Neural cell (in vitro differentiated cells): ENCODE data around the gene CFAP221. TPM values are rescaled to one million over a fixed set of nuclear protein-coding genes. Genes with fewer than 3 reads are reported as not detected.

Source experiments
- H2AFZ ChIP-seq: fragments of 200-600, 300-800 bp; sonication (generic), shearing (Covaris generic); 2 replicates; pipeline ENCODE4 v1.6.0; 2014; ENCODE audit warnings: low read depth, mild to moderate bottlenecking, antibody characterized with exemption, low read length, moderate library complexity
- H3F3A ChIP-seq: fragments of 200-600 bp; shearing (Covaris generic); 2 replicates; pipeline ENCODE4 v1.6.1; 2016; ENCODE audit warnings: mild to moderate bottlenecking, moderate library complexity, mixed read lengths, antibody characterized with exemption, low read length; ENCODE audit not compliant: insufficient read depth, poor library complexity, severe bottlenecking
- H3K27ac ChIP-seq: fragments of 200-600, 300-800 bp; sonication (generic), shearing (Covaris generic); 2 replicates; pipeline ENCODE4 v1.5.1; 2014; ENCODE audit warnings: mild to moderate bottlenecking, low read length, moderate library complexity
- H3K27me3 ChIP-seq: fragments of 300-800, 200-600 bp; sonication (generic), shearing (Covaris generic); 2 replicates; pipeline ENCODE4 v1.6.0; 2014; ENCODE audit warnings: mild to moderate bottlenecking, low read depth, low read length, moderate library complexity; ENCODE audit not compliant: insufficient read depth
- H3K36me3 ChIP-seq: fragments of 300-800, 200-600 bp; sonication (generic), shearing (Covaris generic); 2 replicates; pipeline ENCODE4 v1.5.1; 2014; ENCODE audit warnings: mild to moderate bottlenecking, antibody characterized with exemption, low read length, moderate library complexity; ENCODE audit not compliant: insufficient read depth
- H3K4me2 ChIP-seq: fragments of 300-800, 200-600 bp; sonication (generic), shearing (Covaris generic); 2 replicates; pipeline ENCODE4 v1.6.0; 2014; ENCODE audit warnings: mild to moderate bottlenecking, low read length
- H3K4me3 ChIP-seq: fragments of 300-800, 200-600 bp; sonication (generic), shearing (Covaris generic); 2 replicates; pipeline ENCODE4 v1.5.1; 2014; ENCODE audit warnings: mild to moderate bottlenecking, low read length, moderate library complexity
- H3K79me2 ChIP-seq: fragments of 200-600 bp; shearing (Covaris generic); replicated peaks from 2 replicates; pipeline ENCODE4 v1.6.0; 2014; ENCODE audit warnings: mild to moderate bottlenecking, low read length, moderate library complexity; ENCODE audit not compliant: insufficient read depth
- H3K9ac ChIP-seq: fragments of 300-800, 200-600 bp; sonication (generic), shearing (Covaris generic); 2 replicates; pipeline ENCODE4 v1.6.1; 2016; ENCODE audit warnings: mild to moderate bottlenecking, low read length, mixed read lengths
- H3K9me2 ChIP-seq: fragments of 200-600 bp; shearing (Covaris generic); 2 replicates; pipeline ENCODE4 v1.6.1; 2016; ENCODE audit warnings: mild to moderate bottlenecking, low read length, mixed read lengths; ENCODE audit not compliant: insufficient read depth
- H3K9me3 ChIP-seq: fragments of 200-600, 300-800 bp; sonication (generic), shearing (Covaris generic); 2 replicates; pipeline ENCODE4 v1.6.1; 2016; ENCODE audit warnings: mild to moderate bottlenecking, mixed run types, low read length, moderate library complexity, mixed read lengths
- H4K20me1 ChIP-seq: fragments of 200-600 bp; shearing (Covaris generic); 2 replicates; pipeline ENCODE4 v1.6.1; 2016; ENCODE audit warnings: mild to moderate bottlenecking, mixed run types; ENCODE audit not compliant: insufficient read depth
- EP300 ChIP-seq: fragments of 450-650 bp; conservative IDR thresholded peaks from 2 replicates; pipeline ENCODE4 v1.6.1; 2014; ENCODE audit warnings: antibody characterized with exemption, mild to moderate bottlenecking, moderate library complexity; ENCODE audit not compliant: poor library complexity, severe bottlenecking
- EZH2 ChIP-seq: fragments of 200-600, 300-800 bp; shearing (Covaris generic), sonication (generic); IDR thresholded peaks from 2 replicates; pipeline ENCODE4 v1.6.1; 2014; ENCODE audit warnings: antibody characterized with exemption, low read length, borderline replicate concordance, mild to moderate bottlenecking; ENCODE audit not compliant: insufficient read depth, poor library complexity, severe bottlenecking
- MXI1 ChIP-seq: fragments of 450-650 bp; conservative IDR thresholded peaks from 2 replicates; pipeline ENCODE4 v1.6.1; 2014; ENCODE audit warnings: antibody characterized with exemption, mild to moderate bottlenecking; ENCODE audit not compliant: poor library complexity, severe bottlenecking
- POLR2AphosphoS5 ChIP-seq: IDR thresholded peaks from 2 replicates; pipeline ENCODE4 v1.6.1; 2012
- RAD21 ChIP-seq: fragments of 450-650 bp; conservative IDR thresholded peaks from 2 replicates; pipeline ENCODE4 v1.6.1; 2014; ENCODE audit warnings: antibody characterized with exemption, mild to moderate bottlenecking, moderate library complexity
- SMC3 ChIP-seq: fragments of 450-650 bp; conservative IDR thresholded peaks from 2 replicates; pipeline ENCODE4 v1.6.1; 2014; ENCODE audit warnings: antibody characterized with exemption, mild to moderate bottlenecking, moderate library complexity; ENCODE audit not compliant: poor library complexity
- TAF1 ChIP-seq: IDR thresholded peaks from 2 replicates; pipeline ENCODE4 v1.6.1; 2012; ENCODE audit warnings: low read depth
- polyA plus RNA-seq: library from polyadenylated mRNA; depleted of rRNA; stranded (reverse); fragments of >200 nt; gene quantifications from 2 replicates; pipeline ENCODE4 v1.2.3, GENCODE V29; 2014
- TF ChIP-seq, protein P1 (sequence below): IDR thresholded peaks from 2 replicates; pipeline ENCODE4 v1.6.1; 2012; ENCODE audit warnings: borderline replicate concordance
- TF ChIP-seq, protein P2 (sequence below): fragments of 450-650 bp; IDR thresholded peaks from 2 replicates; pipeline ENCODE4 v1.5.1; 2014; ENCODE audit warnings: antibody characterized with exemption, mild to moderate bottlenecking, moderate library complexity; ENCODE audit not compliant: poor library complexity, severe bottlenecking

Gene CFAP221
- polyA plus RNA-seq, 1 donor from 2014 or later = 7.0 TPM

DNA sequence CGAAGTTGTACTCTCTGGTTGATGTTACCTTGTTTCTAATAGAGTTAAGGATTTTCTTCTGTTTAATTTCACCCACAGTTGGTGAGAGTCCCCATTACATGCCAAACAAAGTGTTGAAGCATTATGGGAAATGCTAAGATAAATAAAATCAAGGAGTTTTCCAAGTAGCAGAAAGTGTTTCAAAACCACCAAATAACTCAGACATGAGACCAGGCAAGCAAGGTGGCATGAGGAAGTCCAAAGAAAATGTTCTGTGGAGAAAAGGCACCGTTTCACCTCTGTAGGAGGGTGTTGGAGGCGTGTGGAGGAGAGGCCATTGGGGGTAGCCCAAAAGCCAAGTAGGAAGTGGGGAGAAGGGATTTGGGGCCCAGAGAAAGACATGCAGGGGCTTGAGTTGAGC is 8.7 kb downstream of the CFAP221 start:
- no peak overlapping the region for H2AFZ ChIP-seq
- no peaks in the 10 kb centered on the region for H3K79me2 ChIP-seq
- no peak overlapping the region for H3K4me3 ChIP-seq
- no peaks in the 10 kb centered on the region for H3F3A ChIP-seq
- H3K9ac ChIP-seq = no peak overlapping the region
- H3K27ac ChIP-seq = no peak overlapping the region
- H3K9me3 ChIP-seq = no peaks in the 10 kb centered on the region
- H4K20me1 ChIP-seq = no peaks in the 10 kb centered on the region
- H3K4me2 ChIP-seq = no peak overlapping the region
- no peaks in the 10 kb centered on the region for H3K9me2 ChIP-seq
- no peaks in the 10 kb centered on the region for H3K36me3 ChIP-seq
- no peaks in the 10 kb centered on the region for H3K27me3 ChIP-seq
- TF ChIP-seq EZH2 = no peak

DNA sequence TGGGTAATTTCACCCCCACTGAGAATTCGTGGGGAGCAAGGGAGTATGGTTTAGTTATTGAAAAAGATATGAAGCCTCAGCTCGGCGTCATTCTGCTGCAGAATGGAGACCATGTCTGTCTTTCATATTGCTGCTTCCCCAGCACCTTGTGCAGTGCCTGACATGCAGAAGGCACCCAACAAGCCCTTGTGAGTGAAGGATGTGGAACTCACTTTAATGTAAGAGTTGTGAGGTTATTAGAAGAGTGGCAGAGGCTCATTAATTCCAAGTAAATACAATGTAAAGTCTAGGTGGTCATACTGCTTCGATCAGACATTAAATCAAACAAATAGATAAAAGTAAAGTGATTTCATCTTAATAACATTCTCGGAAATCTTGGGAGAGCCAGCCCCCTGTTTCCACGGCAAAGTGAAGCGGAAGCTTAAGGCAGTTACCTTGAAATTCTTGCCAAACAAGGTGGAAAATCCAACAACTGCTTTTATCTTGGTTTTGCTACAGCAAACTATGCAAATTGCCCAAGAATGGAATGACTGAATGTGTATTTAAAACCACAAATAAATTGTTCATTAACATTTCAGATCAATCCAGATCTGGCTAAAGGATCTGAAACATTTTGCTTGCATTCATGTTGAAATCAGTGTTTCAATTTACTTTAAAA is 9.6 kb downstream of the CFAP221 start:
- Histone ChIP-seq H3K4me2 (no peak overlapping the region), H3K4me3 (no peak overlapping the region), H3K9ac (no peak overlapping the region), H3K27me3 (no peaks in the 10 kb centered on the region), H3K79me2 (no peaks in the 10 kb centered on the region), H2AFZ (no peak overlapping the region), H4K20me1 (no peaks in the 10 kb centered on the region), H3K36me3 (no peaks in the 10 kb centered on the region), H3F3A (no peaks in the 10 kb centered on the region), H3K9me2 (no peaks in the 10 kb centered on the region), H3K9me3 (no peaks in the 10 kb centered on the region), H3K27ac (no peak overlapping the region)
- TF ChIP-seq, protein P1, sequence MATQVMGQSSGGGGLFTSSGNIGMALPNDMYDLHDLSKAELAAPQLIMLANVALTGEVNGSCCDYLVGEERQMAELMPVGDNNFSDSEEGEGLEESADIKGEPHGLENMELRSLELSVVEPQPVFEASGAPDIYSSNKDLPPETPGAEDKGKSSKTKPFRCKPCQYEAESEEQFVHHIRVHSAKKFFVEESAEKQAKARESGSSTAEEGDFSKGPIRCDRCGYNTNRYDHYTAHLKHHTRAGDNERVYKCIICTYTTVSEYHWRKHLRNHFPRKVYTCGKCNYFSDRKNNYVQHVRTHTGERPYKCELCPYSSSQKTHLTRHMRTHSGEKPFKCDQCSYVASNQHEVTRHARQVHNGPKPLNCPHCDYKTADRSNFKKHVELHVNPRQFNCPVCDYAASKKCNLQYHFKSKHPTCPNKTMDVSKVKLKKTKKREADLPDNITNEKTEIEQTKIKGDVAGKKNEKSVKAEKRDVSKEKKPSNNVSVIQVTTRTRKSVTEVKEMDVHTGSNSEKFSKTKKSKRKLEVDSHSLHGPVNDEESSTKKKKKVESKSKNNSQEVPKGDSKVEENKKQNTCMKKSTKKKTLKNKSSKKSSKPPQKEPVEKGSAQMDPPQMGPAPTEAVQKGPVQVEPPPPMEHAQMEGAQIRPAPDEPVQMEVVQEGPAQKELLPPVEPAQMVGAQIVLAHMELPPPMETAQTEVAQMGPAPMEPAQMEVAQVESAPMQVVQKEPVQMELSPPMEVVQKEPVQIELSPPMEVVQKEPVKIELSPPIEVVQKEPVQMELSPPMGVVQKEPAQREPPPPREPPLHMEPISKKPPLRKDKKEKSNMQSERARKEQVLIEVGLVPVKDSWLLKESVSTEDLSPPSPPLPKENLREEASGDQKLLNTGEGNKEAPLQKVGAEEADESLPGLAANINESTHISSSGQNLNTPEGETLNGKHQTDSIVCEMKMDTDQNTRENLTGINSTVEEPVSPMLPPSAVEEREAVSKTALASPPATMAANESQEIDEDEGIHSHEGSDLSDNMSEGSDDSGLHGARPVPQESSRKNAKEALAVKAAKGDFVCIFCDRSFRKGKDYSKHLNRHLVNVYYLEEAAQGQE = no peak
- TF ChIP-seq MXI1 = no peak
- TF ChIP-seq, protein P2, sequence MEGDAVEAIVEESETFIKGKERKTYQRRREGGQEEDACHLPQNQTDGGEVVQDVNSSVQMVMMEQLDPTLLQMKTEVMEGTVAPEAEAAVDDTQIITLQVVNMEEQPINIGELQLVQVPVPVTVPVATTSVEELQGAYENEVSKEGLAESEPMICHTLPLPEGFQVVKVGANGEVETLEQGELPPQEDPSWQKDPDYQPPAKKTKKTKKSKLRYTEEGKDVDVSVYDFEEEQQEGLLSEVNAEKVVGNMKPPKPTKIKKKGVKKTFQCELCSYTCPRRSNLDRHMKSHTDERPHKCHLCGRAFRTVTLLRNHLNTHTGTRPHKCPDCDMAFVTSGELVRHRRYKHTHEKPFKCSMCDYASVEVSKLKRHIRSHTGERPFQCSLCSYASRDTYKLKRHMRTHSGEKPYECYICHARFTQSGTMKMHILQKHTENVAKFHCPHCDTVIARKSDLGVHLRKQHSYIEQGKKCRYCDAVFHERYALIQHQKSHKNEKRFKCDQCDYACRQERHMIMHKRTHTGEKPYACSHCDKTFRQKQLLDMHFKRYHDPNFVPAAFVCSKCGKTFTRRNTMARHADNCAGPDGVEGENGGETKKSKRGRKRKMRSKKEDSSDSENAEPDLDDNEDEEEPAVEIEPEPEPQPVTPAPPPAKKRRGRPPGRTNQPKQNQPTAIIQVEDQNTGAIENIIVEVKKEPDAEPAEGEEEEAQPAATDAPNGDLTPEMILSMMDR = no peak
- TF ChIP-seq POLR2AphosphoS5 = no peak
- no peak for TF ChIP-seq RAD21
- no peak for TF ChIP-seq SMC3
- no peak for TF ChIP-seq EP300
- TF ChIP-seq EZH2 = no peak
- TF ChIP-seq TAF1 = no peak
